Astrocyte of the hippocampus (primary cell): ENCODE measurements around the gene ISLR.
A peak's percentile ranks its signal among the peaks of the same experiment; 100 is the strongest.

ENCODE experiments used
- DNase-seq: peaks from one replicate; pipeline ENCODE4 v3.0.0; 2011; ENCODE audit warnings: low read depth, low spot score

The ISLR gene

GRCh38 chr15:74193905-74194304 lies 20.4 kb downstream of the ISLR start:
- no peak for DNase-seq

GRCh38 chr15:74194572-74195559 lies 21.4 kb downstream of the ISLR start:
- no peak for DNase-seq

- DNase-seq, result peak; percentile 96
Observed at GRCh38 chr15:74196175-74196574, 22.7 kb downstream of the ISLR start.

DNA sequence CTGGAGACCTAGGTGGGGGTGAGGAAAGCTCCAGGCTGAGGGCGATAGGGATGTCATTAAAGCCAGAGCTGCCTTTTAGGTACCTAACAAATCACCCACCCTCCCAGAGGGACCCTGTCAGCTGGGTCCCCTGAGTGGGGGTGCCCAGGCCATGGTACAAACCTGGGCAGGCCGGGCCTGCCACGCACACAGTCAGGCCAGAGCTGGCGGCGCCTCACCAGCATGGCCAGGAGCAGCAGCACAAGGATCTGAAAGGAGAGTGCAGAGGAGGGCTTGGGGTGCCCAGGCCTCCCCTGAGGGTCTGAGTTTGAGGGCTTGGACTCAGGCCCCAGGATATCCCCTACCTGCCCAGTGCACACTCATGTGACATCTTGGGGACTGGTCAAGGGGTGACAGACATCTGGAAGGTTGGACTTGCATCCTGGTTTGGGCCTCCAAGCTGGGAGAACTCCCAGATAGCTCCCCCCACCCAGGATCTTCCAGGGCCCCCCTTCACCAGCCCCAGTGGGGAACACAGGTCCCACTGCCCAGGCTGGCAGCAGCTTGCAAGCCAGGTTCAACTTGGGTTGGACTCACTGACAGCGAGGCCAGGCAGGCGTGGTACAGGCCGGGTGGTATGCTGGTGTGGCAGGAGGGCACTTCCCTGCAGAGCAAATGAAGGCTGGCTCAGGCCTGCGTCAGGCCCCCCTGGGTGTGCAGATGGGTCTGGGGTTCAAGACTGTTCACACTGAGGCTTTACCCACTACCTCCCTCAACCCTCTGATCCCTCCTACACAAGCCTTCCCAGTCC lies 23.9 kb downstream of the ISLR start:
- no peak for DNase-seq

GRCh38 chr15:74199297-74199652 lies 25.8 kb downstream of the ISLR start:
- DNase-seq, result no peak

DNA sequence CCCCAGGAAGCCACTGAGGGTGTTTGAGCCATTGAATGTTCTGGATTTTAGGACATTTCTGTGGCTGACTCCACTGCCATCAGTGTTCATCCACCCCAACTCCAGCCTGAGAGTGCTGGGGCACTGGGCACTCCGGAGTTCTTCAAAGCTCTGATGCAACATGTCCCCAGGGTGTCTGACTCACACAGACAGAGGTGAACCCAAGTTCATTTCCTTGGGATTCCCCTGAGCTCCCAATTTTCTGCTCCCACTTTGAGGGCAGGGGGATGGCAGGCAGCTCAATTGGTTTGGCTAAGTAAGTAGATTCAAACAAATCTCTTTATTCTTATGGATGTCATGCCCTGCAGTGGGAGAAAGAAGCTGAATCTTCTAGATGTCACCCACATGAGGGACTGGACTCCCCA lies 26.9 kb downstream of the ISLR start:
- peak; percentile 78 for DNase-seq

DNA sequence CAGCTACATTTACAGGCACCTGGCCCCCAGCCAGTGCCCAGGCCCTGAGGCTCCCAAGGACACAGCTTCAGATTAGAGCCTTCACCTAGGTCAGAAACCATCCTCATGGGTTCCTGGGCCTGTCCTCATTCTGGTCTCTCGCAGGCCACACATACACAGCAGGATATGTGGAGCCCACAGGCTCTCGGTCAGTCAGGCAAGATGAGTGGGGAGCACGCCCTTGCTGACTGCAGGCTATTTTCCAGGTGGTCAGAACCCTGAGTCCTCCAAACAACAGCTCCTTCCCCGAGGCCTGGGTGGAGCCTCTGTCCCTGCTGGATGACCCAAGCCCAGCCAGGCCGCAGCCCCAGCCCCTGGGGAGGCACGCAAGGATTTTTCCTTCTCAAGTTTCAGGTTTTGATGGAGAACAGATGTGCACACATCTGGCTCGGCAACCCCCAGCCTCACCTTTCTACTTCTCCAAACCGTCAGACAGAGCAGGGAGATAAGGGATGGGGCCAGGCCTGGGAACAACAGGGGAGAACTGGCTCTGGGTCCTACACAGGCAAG lies 27.4 kb downstream of the ISLR start:
- no peak for DNase-seq

DNA sequence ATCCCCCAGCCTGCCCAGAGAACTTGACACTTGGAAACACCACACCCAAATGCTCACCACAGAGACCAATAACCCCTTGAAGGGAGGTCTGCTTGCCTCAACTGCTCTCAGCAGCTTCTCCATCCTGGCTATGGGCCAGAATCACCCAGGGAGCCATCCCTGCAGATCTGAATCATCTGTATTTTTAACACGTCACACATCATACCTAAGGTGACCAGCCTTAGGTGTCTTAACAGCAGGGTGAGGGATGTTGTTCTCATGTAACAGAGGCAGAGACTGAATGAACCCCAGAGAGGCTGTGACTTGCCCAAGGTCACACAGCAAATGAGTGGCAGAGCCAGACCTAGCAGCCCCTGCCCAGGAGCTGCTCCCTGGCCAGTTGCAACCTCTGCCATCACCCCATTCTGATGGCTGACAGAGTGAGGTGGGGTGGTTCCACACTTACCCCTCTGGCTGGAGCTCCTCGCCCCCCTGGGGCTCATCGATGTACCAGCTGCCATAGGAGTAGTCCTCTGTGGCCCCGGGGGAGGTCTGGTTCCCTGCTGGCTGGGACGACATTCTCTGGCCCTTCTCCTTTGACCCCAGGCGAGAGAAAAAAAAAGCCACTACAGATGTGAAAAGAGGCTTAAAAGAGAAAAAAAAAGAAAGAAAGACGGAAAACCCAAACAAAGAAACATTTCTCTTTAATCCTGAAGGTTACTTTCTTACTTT lies 28.4 kb downstream of the ISLR start:
- no peak for DNase-seq

GRCh38 chr15:74202452-74203401 lies 29.2 kb downstream of the ISLR start, which contains the start of gene STRA6:
TSS of gene STRA6 (minus strand) at chr15:74202787. CDS start at chr15:74202267, 520 bp downstream.
- DNase-seq, result no peak

GRCh38 chr15:74203914-74204431 lies 30.5 kb downstream of the ISLR start:
- DNase-seq, result peak; percentile 81

GRCh38 chr15:74205582-74205947 lies 32.1 kb downstream of the ISLR start:
- no peak for DNase-seq

DNA sequence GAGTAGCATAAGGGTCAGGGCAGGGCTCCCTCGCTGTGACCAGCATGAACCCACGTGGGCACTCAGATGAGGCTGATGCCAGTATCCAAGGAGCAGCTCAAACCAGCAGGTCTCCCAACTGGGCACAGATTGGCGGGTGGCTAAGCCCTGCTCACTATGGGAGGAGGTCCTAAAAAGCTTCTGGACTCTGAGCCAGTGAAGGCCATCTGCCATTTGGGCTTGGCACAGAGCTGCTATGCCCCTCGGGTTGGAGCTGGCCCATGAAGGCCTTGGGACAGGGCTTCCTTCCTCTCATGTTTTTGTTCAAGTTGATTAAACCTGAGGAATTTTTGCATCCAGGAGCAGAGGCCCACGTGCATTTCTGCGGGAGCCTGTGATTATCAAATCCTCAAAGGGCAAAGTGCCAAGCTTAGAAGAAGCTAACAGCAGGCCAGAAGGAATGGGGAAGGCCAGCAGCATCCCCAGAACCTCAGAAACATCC lies 33.3 kb downstream of the ISLR start:
- DNase-seq, result peak; percentile 89

GRCh38 chr15:74207652-74208440 lies 34.3 kb downstream of the ISLR start:
- DNase-seq, result no peak

- no peak for DNase-seq
Observed at GRCh38 chr15:74208496-74208895, 35.0 kb downstream of the ISLR start.

DNA sequence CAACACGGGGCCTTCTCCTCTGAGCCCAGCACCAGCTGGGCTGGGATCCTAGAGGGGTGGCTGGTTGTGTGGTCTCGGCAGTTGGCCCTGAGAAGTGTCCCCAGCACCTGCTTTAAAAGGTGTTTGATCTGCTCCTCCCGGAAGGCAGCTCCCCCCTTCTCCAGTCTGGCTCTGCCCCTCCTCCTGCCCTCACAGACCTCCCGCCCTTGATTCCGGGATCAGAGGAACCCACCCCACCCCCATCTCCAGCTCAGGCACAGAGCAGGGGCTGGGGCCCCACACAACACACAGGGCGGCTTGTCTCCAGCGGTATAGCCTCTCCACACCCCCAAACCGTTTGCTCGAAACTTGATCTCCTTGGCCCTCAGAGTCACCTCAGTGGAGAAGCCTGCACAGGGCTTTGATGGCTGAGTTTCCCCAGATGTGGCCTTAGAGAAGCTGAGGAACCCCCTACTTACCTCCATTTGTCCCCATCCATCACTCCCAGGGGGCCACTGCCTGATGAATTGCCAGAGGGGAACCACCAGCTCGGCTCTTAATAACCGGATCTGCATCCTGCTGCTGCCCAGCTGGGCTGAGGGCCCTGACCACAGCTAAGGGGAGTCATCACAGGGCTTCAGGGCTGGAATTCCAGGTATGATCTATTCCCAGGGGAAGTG lies 35.5 kb downstream of the ISLR start:
- DNase-seq, result peak; percentile 86

GRCh38 chr15:74209560-74209958 lies 36.0 kb downstream of the ISLR start:
- DNase-seq, result no peak

DNA sequence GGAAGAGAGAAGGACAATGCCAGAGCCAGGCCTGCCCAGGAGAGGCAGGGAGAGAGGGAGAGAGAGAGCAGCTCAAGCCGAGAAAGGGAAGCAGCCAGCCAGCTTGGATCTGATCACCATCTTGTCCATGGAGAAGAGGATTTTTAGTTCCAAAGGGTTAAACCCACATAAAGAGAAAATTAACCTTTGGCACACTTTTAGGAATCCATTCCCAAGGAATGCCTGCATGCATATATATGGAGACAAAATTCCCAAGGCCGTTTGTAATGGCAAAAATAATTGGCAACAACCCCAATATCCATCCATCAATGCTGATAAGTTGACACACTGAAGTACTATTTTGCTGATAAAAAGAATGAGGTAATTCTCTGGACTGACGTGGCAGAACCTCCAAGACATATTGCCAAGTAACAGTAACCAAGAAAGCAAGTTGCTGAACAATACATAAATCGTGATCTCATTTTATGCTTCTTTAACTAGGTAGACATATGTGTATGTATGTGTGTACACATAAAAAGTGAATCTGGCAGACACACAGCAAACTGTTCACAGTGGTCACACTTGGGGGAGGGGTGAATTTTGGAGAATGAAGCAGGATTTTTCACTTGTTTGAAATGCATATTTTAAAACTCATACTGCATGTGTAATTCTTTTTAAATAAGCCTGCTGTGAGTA lies 36.6 kb downstream of the ISLR start:
- peak; percentile 92 for DNase-seq

GRCh38 chr15:74210729-74211128 lies 37.2 kb downstream of the ISLR start:
- no peak for DNase-seq
